ENCODE measurements around the gene BOK. TPM values are rescaled to one million over a fixed set of nuclear protein-coding genes. Genes with fewer than 3 reads are reported as not detected.

The BOK gene
- total and polyA plus RNA-seq, 2 donors (not counting 3 experiments of a cell fraction or from before 2014, with no cell fraction given), result 76.0 to 95.5 TPM

DNA sequence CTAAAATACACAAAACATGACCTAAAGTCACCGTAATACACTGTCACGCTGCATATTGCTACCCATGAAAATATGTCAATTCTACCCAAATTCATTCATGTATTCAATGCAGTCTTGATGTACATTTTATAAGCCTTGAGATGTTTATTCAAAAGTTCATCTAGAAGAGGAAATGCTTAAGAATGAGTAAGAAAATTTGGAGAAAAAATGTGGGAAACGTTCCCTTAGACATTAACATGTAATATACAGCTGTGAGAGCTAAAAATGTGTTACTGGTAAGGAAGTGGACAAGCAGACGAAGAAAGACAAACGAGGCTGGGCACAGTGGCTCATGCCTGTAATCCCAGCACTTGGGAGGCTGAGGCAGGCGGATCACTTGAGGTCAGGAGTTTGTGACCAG is 41.1 kb downstream of the BOK start:
- ChIA-PET CTCF (interaction anchor here (1.5 kb wide), 1 partner anchor 19 kb away, joined by 4 read pairs; no protein-coding TSS in a partner anchor), POLR2A (no interaction called here)
- H3K36me3 ChIP-seq (ENCODE audit: control insufficient read depth in 2 of 2, extremely low read depth in 1 of 2, insufficient read depth in 2 of 2, low read length in 2 of 2), result peaks cover 5 to 15% of the 10 kb centered on the region in 2 experiments
- TF ChIP-seq MYC (IDR thresholded peaks at IDR 0.05; ENCODE audit: low read depth, low read length), result no peak
- TF ChIP-seq GATA2 (IDR thresholded peaks at IDR 0.05; ENCODE audit: insufficient read depth, insufficient read length, low read depth, low read length), result no peak
- TF ChIP-seq POLR2AphosphoS5 (IDR thresholded peaks at IDR 0.05; ENCODE audit: insufficient read depth, low read depth, low read length), result no peak
- no peak for TF ChIP-seq FOS (IDR thresholded peaks at IDR 0.05; ENCODE audit: borderline replicate concordance, insufficient read depth, low read length)
- no peak for TF ChIP-seq POLR2A (IDR thresholded peaks at IDR 0.05; ENCODE audit: low read depth, low read length)
- TF ChIP-seq JUN (IDR thresholded peaks at IDR 0.05; ENCODE audit: borderline replicate concordance, insufficient read depth, insufficient read length, low read depth), result no peak
- no peak for TF ChIP-seq EZH2 (IDR thresholded peaks at IDR 0.05; ENCODE audit: borderline replicate concordance, low read depth, low read length, severe bottlenecking)
- TF ChIP-seq, protein P1, sequence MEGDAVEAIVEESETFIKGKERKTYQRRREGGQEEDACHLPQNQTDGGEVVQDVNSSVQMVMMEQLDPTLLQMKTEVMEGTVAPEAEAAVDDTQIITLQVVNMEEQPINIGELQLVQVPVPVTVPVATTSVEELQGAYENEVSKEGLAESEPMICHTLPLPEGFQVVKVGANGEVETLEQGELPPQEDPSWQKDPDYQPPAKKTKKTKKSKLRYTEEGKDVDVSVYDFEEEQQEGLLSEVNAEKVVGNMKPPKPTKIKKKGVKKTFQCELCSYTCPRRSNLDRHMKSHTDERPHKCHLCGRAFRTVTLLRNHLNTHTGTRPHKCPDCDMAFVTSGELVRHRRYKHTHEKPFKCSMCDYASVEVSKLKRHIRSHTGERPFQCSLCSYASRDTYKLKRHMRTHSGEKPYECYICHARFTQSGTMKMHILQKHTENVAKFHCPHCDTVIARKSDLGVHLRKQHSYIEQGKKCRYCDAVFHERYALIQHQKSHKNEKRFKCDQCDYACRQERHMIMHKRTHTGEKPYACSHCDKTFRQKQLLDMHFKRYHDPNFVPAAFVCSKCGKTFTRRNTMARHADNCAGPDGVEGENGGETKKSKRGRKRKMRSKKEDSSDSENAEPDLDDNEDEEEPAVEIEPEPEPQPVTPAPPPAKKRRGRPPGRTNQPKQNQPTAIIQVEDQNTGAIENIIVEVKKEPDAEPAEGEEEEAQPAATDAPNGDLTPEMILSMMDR (IDR thresholded peaks at IDR 0.05; ENCODE audit: extremely low read depth in 1 of 2, insufficient read depth in 1 of 2, low read depth in 1 of 2, low read length in 2 of 2), result no peak
- TF ChIP-seq, protein P2, sequence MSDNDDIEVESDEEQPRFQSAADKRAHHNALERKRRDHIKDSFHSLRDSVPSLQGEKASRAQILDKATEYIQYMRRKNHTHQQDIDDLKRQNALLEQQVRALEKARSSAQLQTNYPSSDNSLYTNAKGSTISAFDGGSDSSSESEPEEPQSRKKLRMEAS (IDR thresholded peaks at IDR 0.05; ENCODE audit: insufficient read depth, insufficient read length), result no peak
- no peak overlapping the region for H3K4me2 ChIP-seq (ENCODE audit: insufficient read depth, low read length)
- no peak overlapping the region for H3K4me3 ChIP-seq (replicated peaks in 1 of 3; ENCODE audit: insufficient read depth in 1 of 3, low read depth in 1 of 3, low read length in 3 of 3)
- no peaks in the 10 kb centered on the region for H4K20me1 ChIP-seq (replicated peaks; ENCODE audit: control insufficient read depth, extremely low read depth, insufficient read depth, low read length)
- dilution Hi-C loops (cut with MboI; ENCODE audit: extremely low pct_ligation_motif_present, low sequenced_read_pairs), result no loop called here
- H3K27me3 ChIP-seq (ENCODE audit: control insufficient read depth in 2 of 2, insufficient read depth in 2 of 2, low read length in 2 of 2), result no peaks in the 10 kb centered on the region
- DNase-seq (ENCODE audit: low read depth, low spot score), result peak; percentile 22
- BruUV-seq (replicated peaks), result no TSS peak
- no peaks in the 10 kb centered on the region for H3K9me3 ChIP-seq (replicated peaks; ENCODE audit: control insufficient read depth, insufficient read depth, low read length)
- no peaks in the 10 kb centered on the region for H3K79me2 ChIP-seq (ENCODE audit: control insufficient read depth, insufficient read depth, low read length)
- peak; percentile 15 for FAIRE-seq
- no peak overlapping the region for H3K27ac ChIP-seq (ENCODE audit: insufficient read depth, low read depth, low read length)
- H3K4me1 ChIP-seq (ENCODE audit: control insufficient read depth, extremely low read depth, insufficient read depth, low read length), result peaks cover 8% of the 10 kb centered on the region
- H3K9me1 ChIP-seq (replicated peaks; ENCODE audit: control insufficient read depth, extremely low read depth, insufficient read depth, low read length), result no peaks in the 10 kb centered on the region
- H2AFZ ChIP-seq (ENCODE audit: low read depth, low read length), result no peak overlapping the region
- intact Hi-C loops (cut with micrococcal nuclease), result no loop called here
- no peak overlapping the region for H3K9ac ChIP-seq (replicated peaks; ENCODE audit: extremely low read depth, insufficient read depth, low read length)
